NCI-H146 treated with DMSO at 0.1 percent for 48 hours (cell line): ENCODE results near the gene HOXD3.

ENCODE experiments used
- DNase-seq: peaks from one replicate; lab custom pipeline; 2025; ENCODE audit not compliant: unreplicated experiment; lab: John Stamatoyannopoulos, UW

The HOXD3 gene

DNA sequence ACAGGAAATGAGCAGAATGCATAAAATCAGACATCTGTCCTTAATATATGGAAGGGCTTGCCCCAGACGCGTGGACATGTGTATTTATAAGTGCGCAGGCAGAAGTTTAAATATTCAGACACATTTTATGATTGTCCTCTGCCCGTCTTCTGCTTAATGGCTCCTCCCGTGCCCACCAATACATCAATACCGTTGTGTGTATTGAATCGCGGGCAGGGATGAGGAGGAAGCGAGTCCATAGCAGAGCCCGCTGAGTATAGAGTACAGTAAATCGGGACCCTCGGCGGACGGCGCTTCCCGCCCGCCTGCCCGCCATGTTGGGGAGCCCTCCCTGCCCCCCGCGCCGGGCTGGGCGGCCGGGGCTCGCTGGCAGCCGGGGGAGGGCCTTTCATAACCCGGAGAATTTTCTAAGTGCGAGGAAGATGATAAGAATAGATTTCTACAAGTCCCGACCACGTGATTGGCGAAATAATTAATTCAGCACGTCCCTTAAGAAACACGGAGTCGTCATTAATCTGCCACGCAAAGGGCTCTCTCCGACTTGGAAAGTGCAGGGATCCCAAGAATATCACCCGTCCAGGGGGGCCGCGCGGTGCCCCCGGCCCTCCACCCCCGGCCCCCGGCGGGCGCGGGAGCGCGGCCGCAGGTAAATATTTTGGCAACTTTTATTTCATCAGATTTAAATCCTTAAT, at the start of gene HOXD3:
TSS of gene HOXD3 (plus strand) at position 501 of the 692 bp plus-strand sequence. CDS start 11,808 bp downstream, outside the sequence.
- DNase-seq: no peak

DNA sequence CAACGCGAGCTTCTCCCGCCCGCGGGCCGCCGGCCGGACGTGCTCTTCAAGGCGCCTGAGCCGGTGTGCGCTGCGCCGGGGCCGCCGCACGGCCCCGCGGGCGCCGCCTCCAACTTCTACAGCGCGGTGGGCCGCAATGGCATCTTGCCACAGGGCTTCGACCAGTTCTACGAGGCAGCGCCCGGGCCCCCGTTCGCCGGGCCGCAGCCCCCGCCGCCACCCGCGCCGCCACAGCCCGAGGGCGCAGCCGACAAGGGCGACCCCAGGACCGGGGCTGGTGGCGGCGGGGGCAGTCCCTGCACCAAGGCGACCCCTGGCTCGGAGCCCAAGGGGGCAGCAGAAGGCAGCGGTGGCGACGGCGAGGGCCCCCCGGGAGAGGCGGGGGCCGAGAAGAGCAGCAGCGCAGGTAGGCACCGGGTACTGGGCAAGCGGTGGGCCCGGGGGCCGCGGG, 49.4 kb upstream of the HOXD3 start:
- DNase-seq: no peak

DNA sequence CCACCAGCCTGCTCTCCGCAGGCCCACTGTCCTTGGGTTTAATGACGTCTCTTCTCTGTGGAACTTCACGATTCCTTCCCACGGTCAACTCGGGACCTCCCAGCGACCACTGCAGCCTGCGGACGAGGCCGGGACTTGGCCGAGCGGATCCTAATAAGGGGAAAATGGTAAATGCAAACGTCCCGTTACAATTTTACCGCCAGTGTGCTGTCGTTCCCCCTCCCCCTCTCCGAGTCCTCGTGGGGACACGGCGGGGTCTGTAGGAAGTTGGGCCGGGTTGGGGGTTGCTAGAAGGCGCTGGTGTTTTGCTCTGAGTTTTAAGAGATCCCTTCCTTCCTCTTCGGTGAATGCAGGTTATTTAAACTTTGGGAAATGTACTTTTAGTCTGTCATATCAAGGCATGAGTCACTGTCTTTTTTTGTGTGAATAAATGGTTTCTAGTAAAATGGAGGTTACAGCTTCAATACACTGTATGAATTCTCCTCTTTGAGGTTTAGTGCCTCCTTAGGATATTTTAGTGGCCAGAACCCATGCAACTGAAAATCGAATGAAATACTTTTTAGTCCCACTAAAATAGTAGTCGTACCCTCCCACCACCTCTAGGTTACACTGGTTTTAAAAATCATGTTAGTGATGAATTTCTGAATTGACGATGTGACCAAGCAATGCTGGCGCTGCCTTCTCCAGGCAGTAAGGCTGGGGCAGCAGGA, 47.8 kb upstream of the HOXD3 start:
- DNase-seq: no peak

DNA sequence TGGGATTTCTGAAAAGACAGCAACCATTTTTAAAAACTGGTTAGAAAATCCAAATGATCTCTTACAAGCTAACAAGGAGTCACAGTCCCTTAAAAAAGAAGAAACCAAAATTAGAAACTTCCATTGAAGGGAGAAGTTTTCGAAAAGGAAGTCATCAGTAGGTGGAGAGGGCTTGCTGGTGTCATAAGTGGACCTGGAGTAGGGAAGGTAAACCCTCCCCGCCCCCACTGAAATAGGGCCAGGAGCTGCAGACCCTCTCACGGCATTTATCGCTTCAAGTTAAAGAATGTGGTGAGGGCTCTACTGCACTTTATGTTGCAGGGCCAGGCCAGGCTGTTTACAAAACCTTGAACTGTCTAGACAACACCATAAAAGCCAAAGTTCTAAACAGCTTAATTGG, 47.2 kb upstream of the HOXD3 start:
- DNase-seq: no peak

DNA sequence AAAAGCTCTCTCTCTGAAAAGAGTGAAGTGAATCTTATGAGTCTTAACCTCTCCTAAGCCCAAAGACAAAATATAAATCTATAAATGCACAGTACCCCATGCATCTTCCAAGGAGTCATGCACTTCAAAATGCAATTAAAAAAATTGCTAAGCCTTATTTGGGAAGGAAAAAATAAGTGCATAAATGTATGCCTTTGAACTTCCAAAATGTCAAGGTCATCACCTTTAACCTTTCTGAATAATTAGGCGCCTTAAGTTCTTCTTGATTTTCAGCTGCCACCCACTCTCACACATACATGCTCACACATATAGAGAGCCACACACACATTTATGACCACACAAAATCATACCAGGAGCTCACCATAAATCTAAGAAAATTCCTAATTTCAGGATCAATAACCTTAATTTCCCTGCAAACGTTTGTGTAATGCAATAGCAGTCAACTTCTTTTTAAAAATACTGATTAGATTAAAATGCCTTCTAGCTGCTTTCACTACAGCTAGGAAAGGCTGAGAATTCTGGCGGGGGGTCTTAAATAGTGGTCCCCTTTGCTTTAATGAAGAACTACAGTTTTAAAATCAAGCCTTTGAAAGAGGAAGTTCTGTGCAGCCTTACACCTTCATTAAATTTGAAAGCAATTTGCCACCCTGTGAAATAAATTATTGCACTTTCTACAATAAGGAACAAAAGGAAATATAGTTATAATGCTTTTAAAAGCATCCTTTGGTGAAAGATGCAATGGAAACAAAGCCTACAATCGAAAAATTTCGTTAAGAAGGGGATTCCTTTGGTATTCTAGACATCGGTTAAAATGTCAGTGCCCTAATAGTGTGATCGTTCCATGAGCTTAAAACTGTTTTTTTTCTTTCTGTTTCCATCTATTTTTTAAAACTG, 46.4 kb upstream of the HOXD3 start:
- DNase-seq: no peak

DNA sequence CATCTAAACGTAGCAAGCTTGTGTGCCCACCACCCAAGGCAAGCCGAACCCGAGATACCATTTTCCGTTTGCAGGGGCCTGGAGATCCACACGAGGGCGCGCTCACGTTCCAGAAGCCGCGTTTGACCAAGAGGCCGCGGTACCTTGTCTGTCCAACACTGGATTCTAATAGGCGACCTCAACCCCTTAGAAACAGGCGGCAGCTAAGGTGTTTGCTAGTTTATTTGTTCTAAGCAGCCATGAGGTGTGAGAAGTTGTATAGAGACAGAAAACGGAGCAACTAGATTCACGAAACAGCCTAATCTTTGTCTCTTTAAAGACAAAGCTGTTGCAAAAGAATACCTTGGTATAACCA, 45.8 kb upstream of the HOXD3 start:
- DNase-seq: no peak

DNA sequence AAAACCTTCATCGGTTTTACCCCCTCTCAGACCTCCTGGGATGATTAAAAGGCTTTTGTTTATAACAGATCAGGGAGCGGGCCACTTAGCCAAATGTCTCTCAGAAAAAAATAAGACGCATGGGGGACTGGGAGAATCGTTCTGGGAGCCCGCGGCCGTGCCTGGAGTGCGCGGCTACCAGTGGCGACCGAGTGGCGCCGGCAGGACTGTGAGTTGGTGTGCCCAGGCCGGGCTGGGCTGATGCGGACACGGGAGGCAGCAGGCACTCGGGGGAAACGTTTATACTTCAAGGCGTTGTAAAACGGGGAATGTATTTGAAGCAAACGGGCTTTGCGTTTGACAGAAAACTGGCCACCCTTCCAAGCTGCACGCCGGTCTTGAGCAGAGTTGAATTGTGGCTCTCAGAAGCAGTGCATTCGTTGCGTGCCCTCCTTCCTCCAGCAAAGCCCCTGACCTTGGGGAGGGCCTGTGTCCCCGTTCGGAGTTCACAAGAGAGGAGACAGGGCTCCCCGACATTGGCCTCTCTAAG, 45.2 kb upstream of the HOXD3 start:
- DNase-seq: no peak

DNA sequence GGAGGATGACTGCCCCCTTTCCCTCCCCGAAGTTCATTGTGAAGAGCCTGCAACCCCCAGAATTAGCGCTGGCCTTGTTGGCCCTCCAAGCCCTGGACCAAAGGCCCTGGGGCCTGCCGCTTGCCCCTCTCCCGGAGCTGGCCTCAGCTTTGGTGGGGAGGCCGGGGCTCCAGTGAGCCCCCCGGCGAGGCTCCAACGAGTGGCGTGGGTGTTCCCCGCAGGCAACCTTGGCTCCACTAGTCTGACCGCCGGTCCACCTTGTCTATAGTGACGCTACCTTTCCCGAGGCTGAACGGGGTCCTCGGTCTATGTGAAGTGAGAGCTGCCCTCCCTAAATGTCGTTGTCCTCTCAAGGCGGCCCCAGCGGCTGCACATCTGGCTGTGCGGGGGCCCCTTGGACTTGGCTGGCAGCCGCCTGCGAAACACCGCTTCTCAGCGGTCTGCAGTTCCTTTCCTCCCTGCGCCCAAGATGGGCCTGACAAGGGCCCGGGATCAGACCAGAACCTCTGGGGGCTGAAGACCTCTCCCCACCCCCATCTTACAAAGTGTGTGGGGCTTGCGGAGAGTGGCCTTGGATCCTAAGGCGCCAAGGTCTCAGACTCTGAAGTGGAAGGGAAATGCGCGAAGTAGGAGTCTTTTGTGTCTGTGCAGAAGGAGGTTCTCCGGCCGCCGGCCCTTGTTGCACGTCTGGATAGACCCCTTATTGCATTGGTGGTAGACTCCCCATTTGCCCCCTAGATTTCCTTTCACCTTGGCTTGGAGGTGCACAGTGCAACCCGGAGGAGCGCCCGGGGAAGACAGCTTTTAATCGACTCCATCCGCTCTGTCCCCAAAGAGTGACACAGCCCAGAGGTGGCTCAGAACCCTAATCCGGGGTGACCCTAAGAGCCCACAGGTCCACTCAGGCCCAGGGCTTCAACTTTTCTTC, 44.5 kb upstream of the HOXD3 start:
- DNase-seq: no peak

DNA sequence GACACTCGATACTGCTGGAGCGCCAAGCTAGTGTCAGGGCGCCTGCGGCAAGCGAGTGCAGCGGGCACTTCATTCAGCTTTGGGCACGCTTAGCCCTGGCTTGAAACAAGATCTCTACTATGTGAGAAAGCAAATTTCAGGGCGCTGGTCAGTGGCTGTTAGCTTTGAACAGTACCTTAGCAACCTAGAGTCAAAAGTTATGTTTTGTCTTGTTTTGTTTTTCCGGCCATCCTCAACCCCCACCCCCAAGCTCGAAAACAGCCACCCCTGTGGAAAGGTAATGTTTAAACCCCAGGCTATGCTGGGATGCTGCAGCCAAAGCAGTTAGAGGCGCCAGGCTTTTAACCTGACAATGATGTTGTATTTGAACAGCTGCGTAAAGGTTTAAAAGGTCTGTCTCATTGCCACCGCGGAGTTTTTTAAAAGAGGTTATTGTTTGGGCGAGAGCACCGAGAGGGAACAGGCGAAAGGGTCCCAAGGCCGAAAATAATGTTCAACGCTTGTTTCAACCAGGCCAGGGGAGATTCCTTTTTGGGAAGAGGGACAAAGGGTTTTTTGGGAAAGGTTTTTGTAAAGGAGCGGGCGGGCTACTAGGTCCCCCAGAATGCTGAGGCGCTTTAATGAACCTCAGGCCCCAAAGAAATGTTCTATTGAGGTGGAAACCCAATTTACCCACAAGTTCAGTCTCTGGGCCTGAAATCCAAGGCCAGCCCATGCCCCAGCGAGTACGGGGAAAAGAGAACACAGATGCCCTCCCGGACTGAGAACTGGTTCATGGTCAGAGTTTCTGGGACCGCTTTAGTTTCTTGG, 42.8 kb upstream of the HOXD3 start:
- DNase-seq: peak; percentile 81

DNA sequence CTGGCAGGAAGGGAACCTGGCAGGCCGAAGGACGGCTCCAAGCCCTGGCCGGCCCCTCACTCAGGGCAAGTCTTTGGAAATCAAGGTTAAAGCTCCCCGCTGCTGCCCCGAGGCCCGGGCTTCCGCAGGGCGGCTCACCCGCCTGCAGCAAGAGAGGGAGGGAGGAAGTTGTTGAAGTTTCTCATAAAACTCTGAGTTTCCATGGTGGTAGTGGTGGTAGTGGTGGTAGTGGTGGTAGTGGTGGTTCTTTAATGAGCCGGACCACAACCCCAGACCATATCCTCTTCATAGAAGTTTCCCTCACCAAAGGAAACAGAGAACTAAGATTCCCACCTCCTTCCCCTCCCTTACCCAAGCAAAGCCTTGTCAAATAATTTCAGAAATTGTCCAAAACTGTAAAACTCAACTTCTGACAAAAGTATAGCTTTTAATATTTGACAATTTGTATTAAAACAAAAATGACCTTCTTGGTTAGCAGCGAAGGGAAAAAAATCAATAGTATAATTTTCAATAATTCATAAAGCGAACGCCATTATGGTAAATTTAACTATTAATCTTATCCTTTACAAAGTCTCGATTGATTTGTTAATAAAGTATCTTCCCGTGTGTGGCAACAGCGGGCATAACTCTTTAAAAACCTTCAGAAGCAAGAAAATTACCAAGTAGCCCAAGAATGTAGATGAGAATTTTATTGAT, 42.0 kb upstream of the HOXD3 start:
- DNase-seq: no peak

DNA sequence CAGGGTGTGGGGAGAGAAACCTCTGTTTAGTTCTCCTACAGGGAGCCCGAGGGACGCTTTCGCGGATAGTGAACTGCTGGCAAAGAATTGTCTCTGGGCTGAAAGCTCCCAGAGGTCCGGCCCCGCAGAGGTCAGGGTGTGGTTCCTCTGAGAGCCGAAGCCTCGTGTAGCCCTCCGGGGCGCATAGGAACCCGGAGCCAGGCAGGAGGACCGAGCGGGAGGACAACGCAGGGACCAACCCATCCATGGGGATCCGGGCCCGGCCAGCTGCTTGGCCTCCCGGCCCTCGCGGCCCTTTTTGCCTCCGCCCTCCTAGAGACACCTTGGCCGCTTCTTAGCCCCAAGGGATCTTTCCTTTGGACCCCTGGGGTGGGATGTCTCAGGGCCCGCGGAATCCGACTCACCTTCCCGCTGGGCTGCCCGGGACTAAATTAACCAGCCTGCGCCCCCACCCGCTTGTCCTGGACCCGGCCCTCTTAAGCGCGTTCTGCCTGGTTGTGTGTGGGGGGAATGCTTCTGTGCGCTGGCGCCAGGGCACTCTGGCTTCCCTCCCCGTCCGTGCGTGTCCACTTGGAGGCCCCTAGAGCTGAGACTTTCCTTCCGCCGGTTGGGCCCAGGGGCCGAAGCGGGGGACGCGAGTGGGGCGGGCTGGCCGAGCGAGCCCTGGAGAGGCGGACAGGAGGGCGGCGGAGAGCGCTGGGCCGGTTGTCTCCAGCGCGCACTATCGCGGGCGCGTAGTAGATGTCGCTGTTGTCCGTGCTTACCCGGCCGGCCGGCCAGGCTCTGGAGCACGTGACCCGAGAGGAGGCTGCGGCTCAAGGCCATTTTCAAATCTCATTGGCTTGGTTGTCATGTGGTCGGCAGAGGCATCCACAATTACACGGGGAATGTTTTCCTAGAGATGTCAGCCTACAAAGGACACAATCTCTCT, 41.0 kb upstream of the HOXD3 start, which contains the start of gene HOXD10:
TSS of gene HOXD10 (plus strand) at position 896 of the 931 bp plus-strand sequence. CDS start 56 bp downstream, outside the sequence.
- no peak for DNase-seq

DNA sequence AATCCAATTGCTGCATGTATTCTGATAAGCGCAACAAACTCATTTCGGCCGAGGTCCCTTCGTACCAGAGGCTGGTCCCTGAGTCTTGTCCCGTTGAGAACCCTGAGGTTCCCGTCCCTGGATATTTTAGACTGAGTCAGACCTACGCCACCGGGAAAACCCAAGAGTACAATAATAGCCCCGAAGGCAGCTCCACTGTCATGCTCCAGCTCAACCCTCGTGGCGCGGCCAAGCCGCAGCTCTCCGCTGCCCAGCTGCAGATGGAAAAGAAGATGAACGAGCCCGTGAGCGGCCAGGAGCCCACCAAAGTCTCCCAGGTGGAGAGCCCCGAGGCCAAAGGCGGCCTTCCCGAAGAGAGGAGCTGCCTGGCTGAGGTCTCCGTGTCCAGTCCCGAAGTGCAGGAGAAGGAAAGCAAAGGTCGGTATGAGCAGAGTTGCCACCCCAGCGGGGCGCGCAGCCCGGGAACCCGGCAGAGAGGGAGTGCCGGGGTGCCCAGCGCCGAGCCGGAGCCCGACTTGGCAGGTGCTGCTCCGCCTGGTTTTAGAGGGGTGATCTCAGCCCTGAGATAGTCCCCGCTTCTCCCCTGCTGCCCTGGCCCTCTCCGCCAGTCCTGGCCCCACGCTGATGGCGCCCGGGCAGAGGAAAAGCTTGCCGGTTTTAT, 39.8 kb upstream of the HOXD3 start:
- DNase-seq: no peak

DNA sequence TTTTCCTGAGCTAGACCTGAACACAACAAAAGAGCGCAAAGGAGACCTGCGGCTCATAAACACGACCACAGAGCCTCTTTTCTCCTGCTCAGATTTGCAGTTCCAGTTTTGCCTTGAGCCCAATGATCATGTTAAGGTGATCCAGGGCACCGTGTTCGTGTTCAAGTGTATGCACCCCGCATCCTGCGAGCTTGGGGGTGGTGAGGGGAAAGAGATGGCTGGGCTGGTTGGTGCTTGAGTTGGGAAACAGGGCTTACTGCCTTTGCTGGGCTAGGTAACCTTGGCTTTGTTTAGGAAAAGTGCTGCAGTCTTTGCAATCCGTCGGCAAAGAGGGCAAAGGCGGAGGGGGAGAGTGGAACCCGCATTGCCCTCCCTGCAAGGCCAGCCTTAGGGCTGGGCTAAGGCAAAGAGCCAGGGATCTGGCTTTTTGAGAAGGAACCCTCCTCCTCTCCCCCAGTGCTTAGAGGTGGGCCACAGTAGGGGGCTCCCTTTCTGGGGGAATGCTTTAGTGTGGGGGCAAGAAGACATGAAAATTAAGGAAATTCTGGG, 39.2 kb upstream of the HOXD3 start:
- DNase-seq: no peak

DNA sequence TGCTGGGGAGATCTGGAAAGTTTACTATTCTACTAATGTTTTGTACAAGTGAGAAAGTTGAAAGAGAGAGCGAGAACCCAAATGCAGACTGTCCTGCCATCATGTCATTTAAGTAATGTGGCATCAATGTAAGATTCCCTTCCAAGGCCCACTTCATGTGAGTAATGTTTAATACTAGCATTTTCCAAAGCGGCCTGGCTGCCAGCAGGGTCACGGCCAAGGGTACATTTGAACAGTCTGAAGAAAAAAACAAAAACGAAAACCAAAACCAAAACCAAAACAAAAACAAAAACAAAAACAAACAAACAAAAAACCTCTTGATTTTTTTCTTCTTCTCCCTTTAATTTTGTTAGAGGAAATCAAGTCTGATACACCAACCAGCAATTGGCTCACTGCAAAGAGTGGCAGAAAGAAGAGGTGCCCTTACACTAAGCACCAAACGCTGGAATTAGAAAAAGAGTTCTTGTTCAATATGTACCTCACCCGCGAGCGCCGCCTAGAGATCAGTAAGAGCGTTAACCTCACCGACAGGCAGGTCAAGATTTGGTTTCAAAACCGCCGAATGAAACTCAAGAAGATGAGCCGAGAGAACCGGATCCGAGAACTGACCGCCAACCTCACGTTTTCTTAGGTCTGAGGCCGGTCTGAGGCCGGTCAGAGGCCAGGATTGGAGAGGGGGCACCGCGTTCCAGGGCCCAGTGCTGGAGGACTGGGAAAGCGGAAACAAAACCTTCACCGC, 38.3 kb upstream of the HOXD3 start:
- no peak for DNase-seq

DNA sequence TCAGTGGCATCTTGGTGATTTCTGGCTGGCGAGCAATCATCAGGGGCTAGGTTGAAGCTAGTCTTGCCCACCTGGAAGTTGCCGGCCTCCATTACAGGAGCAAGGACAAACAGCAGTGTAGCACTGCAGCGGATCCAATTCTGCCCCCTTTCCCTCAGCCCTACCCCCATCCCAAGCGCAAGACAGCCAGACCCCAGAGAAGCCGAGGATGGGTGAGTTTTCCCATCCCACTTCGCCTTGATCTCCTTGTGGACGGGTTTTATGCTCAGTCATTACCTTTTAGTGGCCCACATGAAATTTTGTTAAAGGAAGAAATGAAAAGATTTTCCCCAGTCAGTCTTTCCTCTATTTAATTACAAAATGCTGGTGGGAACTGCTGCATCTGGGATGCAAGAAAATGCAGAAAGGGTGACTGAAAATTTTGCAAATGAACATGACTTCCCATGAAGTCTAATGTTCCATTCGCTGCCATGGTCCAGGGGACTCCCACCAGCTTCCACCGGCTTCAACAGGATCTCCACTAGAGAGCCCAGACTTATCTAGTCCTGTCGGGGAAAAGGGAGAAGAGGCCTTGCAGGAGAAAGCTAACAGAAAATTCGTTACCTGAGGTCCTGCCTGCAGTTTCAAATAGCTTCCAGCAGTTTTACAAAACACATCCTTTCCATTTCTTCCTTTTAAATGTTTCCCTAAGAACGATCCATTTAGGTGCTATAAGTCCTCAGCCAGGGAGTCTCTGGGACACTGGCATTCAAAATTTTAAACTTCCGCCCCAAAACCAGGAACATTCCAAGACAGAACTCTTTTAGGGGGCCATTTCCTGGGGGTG, 36.5 kb upstream of the HOXD3 start:
- DNase-seq: no peak
